GM19193 (cell line): Measurements from ENCODE around the gene EIF2B2.

Source experiments
- POLR2A ChIP-seq: IDR thresholded peaks from 4 replicates; pipeline ENCODE4 v1.6.1; 2011; ENCODE audit not compliant: insufficient read depth, insufficient read length; ENCODE audit errors: extremely low read depth

The EIF2B2 gene

DNA sequence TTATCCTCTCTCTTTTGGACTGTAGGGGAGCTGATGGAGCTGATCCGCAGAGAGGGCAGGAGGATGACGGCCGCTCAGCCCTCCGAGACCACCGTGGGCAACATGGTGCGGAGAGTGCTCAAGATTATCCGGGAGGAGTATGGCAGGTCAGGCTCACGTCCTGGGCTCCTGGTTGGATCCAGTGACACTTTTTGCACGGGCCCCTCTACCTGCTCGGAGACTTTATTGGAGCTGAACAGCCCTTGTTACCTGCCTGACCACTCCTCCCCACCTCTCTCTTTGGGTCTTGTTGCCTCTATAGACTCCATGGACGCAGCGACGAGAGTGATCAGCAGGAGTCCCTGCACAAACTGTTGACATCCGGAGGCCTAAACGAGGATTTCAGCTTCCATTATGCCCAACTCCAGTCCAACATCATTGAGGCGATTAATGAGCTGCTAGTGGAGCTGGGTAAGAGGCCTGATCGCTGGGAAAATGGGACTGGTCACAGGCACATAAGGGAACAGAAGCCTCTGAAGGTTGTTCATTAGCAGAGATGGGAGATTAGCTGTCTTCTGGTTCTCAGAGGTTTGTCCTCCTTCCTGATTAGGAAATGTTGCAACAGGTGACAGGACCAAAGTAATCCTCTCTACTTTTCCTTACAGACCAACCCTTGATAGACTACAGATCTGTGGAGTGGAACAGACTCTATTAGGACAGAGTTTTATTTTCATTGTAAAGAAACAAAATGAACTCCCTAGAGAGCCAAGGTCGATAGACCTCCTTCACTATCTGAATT, 718 bp downstream of the EIF2B2 start:
- TF ChIP-seq POLR2A, result no peak

DNA sequence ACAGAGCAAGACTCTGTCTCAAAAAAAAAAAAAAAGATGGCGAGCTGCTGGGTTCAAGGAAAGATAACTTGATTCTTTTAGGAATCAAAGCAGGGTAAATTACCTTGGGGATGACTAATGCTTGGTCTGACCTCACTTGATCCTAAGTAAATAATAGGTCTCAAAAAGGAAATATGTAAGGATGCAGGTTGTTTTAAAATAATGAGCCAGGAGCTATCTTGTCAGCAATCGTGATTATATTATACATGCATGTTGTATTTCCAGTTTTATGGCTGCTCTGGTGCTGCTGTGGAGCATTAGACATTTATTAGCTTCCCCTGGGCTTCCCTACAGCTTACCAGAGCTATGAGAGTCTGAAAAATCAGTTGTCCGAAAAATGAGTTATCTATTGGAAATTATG, 2.6 kb downstream of the EIF2B2 start:
- no peak for TF ChIP-seq POLR2A

DNA sequence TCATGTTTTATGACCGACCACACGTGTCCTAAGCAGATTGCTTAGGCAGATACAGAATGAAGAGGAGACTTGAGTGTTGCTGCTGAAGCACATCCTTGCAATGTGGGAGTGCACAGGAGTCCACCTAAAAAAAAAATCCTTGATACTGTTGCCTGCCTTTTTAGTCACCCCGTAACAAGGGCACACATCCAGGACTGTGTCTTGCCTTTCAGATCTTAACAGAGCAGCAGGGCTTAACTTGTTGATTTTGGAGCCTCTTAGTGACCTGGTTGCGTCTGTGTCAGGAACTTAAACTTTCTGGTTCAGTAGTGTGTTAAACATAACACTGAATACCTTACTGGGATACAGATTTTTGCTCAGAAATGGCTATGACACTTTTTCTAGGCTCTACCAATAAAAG, 6.5 kb downstream of the EIF2B2 start:
- no peak for TF ChIP-seq POLR2A

DNA sequence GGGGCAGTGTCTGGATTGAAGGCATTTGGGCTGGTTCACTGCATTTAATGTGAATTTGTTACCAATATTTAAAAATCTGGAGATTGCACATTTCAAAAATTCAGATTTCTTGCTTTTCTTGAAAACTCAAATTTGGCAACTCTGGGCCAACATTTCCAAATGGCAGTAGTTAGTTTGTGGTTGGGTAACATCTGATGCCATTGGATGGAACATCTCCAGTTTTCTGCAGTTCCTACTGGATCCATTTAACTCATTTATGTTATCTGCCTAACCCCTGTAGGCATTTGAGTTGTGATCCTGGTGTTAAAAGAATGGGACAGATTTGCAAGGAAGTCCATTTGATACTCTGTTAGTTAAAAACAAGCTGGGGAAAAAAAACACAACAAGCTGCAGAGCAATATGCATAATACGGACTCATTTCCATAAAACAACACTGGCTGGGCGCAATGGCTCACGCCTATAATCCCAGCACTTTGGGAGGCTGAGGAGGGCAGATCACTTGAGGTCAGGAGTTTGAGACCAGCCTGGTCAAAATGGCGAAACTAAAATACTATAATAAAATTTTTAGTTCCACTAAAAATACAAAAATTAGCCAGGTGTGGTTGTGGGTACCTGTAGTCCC, 7.9 kb downstream of the EIF2B2 start:
- TF ChIP-seq POLR2A, result no peak

DNA sequence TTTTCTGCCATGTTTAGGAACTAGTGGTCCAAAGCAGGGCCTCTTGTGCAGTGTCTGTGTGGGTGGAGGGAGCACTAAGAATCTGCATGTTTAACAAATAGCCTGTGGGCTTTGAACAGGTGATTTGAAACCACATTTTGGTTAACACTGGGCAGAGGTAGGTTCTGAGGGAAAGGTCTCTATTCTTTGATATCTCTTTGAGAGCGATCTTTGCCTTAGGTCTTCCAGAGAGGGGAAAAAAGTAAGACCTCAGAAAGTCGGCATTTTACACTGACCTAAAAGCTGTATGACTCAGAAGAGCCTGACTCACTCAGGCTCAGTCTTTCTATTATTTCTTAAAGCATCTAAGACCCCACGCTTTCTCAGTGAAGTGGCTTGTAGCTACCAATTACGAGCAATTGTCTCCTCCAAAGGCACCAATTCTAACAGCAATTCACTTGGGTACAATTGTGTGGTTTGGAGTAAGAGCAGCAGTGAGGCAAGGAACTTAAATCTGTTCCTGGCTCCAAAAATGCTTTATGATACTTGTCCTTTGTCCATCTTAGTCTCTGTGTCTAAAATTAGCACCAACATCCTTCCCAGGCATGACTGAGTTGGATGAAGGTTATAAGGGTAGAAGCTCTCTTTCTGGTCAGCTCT, 8.8 kb downstream of the EIF2B2 start:
- TF ChIP-seq POLR2A, result no peak

DNA sequence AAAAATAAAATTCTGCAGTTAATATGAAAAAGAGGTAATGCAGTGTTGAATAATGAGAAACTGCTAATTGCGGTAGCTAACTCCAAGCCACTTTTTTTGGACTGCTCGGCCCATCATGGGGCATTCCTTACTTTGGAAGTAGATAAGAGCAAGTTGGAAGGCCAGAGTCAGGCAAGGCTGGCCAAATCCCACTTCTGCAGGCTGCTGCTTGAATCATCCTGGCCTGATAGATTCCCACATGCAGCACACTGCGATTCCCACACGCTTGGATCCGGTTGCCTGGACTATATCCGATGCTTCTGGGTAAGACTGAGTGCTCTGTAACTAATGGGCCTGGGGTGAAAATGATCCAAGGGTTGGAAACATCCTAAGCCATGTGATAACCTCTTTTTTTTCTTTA, 10.6 kb downstream of the EIF2B2 start:
- no peak for TF ChIP-seq POLR2A

DNA sequence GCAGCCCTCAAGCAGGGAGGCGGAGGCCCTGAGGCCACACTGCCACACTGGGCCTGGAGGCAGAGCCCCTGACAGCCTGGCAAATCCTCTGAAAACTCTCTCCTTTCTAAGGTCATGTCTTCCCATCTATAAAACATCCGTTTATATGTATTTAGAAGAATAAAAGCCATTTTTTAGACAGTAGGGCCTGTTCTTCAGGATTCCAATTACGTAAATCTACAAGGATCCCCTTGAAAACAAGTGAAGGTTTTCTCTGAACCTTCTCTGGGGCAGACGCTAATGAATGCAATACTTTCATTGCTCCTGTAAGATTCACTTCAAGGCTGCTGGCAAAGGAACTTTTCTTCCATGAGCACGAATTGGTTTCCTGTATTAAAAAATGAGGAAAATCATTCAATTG, 12.8 kb downstream of the EIF2B2 start:
- no peak for TF ChIP-seq POLR2A

DNA sequence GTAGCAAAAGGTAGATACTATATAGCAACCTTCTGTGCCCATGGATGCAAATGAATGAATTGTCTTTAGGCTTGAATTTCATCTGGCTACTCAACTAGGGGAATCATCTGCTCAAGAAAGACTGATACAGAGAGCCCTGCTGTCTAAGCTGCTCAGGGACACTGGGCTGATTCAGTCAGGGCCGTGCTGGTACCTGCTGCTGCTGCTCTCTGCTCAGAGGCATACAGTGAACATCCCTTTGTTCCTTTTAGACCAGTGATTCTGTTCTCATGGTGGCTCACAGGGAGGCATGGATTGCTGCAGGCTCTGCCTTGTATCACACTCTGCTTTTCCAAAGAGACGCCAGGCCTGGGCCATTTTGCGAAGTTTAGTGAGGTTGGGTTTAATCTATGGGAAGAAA, 14.1 kb downstream of the EIF2B2 start:
- TF ChIP-seq POLR2A, result no peak

DNA sequence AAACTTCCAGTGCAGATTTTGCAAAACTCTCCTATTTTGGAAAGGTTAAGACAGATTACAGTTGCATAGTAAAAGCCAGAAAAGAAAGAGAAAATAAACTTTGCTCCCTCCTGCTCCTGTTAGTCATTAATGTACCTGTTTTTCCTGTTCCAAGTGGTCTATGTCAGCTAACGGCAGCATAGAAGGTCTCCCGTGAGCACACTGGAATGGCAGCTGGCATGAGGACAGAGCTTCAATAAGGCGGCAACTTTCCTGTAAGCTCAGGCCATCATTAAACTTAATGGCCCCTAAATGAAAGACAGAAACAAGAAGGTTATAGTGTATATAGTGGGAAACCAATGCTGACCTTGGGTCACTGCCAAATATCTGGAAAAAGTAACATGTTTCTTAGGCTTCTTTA, 16.0 kb downstream of the EIF2B2 start:
- no peak for TF ChIP-seq POLR2A

DNA sequence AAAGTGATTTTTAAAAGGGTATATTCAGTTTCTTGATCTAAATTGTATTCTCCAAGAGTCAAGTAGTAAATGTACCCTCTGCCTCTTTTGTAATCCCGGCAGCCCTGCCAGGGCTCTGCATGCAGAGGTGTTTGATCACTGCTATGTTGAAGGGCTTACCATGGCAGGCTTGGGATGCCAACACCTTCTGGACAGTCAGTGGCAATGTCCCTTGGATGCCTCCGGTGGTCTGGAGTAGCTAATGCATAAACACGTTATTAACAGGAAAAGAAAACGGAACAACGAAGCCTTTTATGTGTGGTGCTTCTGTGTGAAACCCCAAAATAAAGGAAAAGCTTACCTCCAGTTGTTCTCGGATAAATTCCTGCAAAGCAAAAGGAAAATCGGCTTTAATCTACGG, 19.9 kb downstream of the EIF2B2 start:
- TF ChIP-seq POLR2A, result no peak

DNA sequence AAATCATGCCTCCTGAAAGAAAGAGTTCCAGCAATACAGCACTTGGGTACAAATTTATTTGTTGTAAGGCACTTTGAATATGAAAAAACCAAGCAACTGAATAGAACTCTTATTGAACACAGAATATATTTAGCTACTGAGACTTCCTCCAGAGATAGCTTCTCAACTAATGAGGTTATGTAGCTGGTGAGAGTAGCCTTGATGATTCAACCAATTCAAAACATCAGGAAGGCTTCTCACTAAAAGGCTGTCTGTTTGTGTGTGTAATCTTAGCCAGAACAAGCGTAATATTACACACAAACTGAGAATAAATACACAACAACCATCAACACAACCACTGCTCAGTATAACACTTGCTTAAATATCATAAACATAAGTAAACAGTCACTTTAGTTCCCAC, 20.4 kb downstream of the EIF2B2 start:
- no peak for TF ChIP-seq POLR2A

DNA sequence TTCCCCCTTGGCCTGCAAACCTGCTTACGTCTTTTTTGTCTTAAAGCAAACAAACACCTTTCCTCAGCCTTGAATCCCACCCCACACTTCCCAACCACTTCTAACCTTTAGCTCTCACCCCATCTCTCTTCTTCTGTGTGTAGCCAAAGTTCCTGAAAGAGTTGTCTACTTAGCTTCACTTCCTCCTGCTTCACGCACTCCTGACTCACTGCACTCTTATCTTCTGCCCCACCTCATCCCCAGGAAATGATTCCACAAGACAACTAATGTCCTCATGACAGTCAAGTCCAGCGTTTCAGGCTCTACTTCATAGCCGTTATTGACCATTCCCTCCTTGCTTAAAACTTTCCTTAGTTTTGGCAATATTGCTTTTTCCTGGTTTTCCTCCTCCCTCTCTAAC, 22.4 kb downstream of the EIF2B2 start:
- TF ChIP-seq POLR2A, result no peak

DNA sequence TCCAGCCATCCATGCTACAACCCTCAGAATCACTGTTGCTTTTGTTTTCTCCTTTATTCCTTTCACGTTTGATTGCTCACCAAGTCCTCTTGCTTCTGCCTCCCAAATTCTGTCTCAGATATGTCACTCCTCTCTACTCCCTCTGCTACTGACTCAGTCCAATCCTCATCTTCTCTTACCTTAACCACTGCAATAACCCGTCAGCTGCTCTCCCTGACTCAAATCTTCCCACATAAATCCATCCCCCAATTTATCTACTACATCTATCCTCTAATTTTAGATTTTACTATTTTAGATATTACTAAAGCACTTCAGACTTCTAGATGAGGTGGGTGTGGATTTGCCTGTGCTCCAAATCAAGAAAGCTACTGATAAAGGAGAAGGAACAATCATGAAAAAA, 23.2 kb downstream of the EIF2B2 start:
- no peak for TF ChIP-seq POLR2A

DNA sequence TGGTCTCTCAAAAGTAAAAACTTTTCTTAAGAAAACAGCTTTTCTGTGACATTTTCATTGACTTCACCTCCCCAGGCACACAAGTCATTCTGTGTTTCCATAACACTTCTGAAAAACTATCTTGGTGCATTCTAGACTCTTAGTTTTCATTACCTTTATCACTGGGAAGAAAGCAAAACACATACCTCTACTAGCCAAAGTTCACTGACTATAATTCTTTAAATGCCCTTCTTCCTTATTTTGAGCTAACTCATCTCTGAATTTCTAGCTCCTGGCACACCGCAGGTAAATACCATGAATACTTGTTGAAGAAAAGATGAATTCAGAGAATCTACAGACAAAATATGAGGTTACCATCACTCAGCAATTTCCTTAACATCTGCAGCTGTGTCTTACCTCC, 27.4 kb downstream of the EIF2B2 start:
- no peak for TF ChIP-seq POLR2A

DNA sequence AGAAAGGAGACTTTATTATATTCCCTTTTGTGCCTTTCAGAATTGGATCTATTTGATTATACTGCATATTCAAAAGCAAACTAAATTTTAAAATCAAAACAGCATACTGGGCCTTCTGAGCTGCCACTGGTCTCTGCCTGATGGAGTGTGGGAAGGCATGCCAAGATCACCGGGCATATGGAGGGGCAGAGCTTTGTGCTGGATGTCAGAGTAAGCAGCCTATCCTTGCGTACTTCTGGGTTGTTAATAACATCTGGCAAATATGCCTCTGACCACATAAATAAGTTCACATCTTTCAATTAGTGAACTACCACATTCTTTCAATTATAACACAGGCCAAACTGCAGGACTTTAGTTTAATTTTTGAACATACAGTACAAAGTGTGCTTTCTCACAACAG, 30.2 kb downstream of the EIF2B2 start:
- TF ChIP-seq POLR2A, result no peak

DNA sequence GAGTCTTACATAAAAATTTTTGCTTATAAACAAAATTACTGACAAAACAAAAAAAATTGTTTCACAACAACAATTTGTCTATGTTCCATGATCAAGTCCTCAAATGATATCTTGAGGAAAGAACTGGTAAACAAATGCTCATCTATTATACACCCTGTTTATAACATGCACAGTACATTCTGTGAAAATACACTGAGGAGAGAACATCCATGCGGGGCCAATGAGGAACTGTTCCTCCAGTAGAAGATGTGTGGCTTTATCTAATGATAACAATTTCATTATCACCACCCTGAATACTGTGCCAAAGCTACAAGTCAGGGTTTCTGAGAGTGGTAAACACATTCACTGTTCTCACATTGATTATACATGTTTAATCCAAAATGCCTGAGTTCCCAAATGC, 37.8 kb downstream of the EIF2B2 start:
- TF ChIP-seq POLR2A, result no peak
